GF-D8 (cell line): ENCODE measurements around the gene MGMT.

Source experiments
- DNase-seq: peaks from one replicate; lab custom pipeline; 2025; lab: John Stamatoyannopoulos, UW

Gene MGMT

GRCh38 chr10:129740532-129741279, 273.7 kb downstream of the MGMT start:
- no peak for DNase-seq

- no peak for DNase-seq
Measured at GRCh38 chr10:129741280-129741977, 274.4 kb downstream of the MGMT start.

- DNase-seq: no peak
Measured at GRCh38 chr10:129741978-129742741, 275.1 kb downstream of the MGMT start.

GRCh38 chr10:129742742-129743550, 275.9 kb downstream of the MGMT start:
- no peak for DNase-seq

- no peak for DNase-seq
Measured at GRCh38 chr10:129743738-129744133, 276.7 kb downstream of the MGMT start.

GRCh38 chr10:129744134-129745111, 277.4 kb downstream of the MGMT start:
- DNase-seq: no peak

GRCh38 chr10:129745186-129745750, 278.2 kb downstream of the MGMT start:
- no peak for DNase-seq

GRCh38 chr10:129754211-129755050, 287.4 kb downstream of the MGMT start:
- no peak for DNase-seq

- no peak for DNase-seq
Measured at GRCh38 chr10:129755158-129755591, 288.1 kb downstream of the MGMT start.

GRCh38 chr10:129755621-129756020, 288.6 kb downstream of the MGMT start:
- no peak for DNase-seq

GRCh38 chr10:129756912-129757901, 290.2 kb downstream of the MGMT start:
- peak; percentile 40 for DNase-seq

GRCh38 chr10:129758207-129759021, 291.4 kb downstream of the MGMT start:
- DNase-seq: no peak

GRCh38 chr10:129759214-129760002, 292.4 kb downstream of the MGMT start:
- DNase-seq: no peak

GRCh38 chr10:129760003-129760315, 292.9 kb downstream of the MGMT start:
- DNase-seq: no peak

- no peak for DNase-seq
Measured at GRCh38 chr10:129760416-129760815, 293.4 kb downstream of the MGMT start.

- DNase-seq: no peak
Measured at GRCh38 chr10:129761197-129761972, 294.3 kb downstream of the MGMT start.
